Measurements from ENCODE around the gene NUP88. TPM values are rescaled to one million over a fixed set of nuclear protein-coding genes. Genes with fewer than 3 reads are reported as not detected.

Gene NUP88
- total RNA-seq, 1 donor from 2014 or later, result 94.0 TPM

GRCh38 chr17:5419959-5420653 lies 644 bp upstream of the NUP88 start, which contains the start of gene RPAIN:
TSS of gene RPAIN (plus strand) at chr17:5420182. CDS start at chr17:5420211, 29 bp downstream.
- peak in 1 of 2 donors; percentile 72 for DNase-seq (ENCODE audit: low read depth in 2 of 2)

- peak; percentile 80 to 94 for DNase-seq (ENCODE audit: low read depth in 2 of 2)
Observed at GRCh38 chr17:5418858-5419355, 555 bp downstream of the NUP88 start.

GRCh38 chr17:5416901-5417300 lies 2.6 kb downstream of the NUP88 start:
- no peak for DNase-seq (ENCODE audit: low read depth in 2 of 2)

- DNase-seq (ENCODE audit: low read depth in 2 of 2), result peak in 1 of 2 donors; percentile 81
Observed at GRCh38 chr17:5413682-5414081, 5.8 kb downstream of the NUP88 start.

- no peak for DNase-seq (ENCODE audit: low read depth in 2 of 2)
Observed at GRCh38 chr17:5410594-5411272, 8.7 kb downstream of the NUP88 start.

GRCh38 chr17:5408186-5408585 lies 11.3 kb downstream of the NUP88 start:
- no peak for DNase-seq (ENCODE audit: low read depth in 2 of 2)

- DNase-seq (ENCODE audit: low read depth in 2 of 2), result no peak
Observed at GRCh38 chr17:5405400-5405799, 14.1 kb downstream of the NUP88 start.

GRCh38 chr17:5399767-5400166 lies 19.7 kb downstream of the NUP88 start:
- no peak for DNase-seq (ENCODE audit: low read depth in 2 of 2)

GRCh38 chr17:5396612-5397011 lies 22.9 kb downstream of the NUP88 start:
- no peak for DNase-seq (ENCODE audit: low read depth in 2 of 2)

- DNase-seq (ENCODE audit: low read depth in 2 of 2), result no peak
Observed at GRCh38 chr17:5391678-5392077, 27.8 kb downstream of the NUP88 start.

- no peak for DNase-seq (ENCODE audit: low read depth in 2 of 2)
Observed at GRCh38 chr17:5381542-5381941, 37.9 kb downstream of the NUP88 start.

GRCh38 chr17:5380491-5381135 lies 38.8 kb downstream of the NUP88 start:
- DNase-seq (ENCODE audit: low read depth in 2 of 2), result no peak

GRCh38 chr17:5379351-5380107 lies 39.9 kb downstream of the NUP88 start:
- DNase-seq (ENCODE audit: low read depth in 2 of 2), result no peak

- DNase-seq (ENCODE audit: low read depth in 2 of 2), result no peak
Observed at GRCh38 chr17:5378566-5379207, 40.8 kb downstream of the NUP88 start.

- no peak for DNase-seq (ENCODE audit: low read depth in 2 of 2)
Observed at GRCh38 chr17:5373112-5373511, 46.4 kb downstream of the NUP88 start.

- DNase-seq (ENCODE audit: low read depth in 2 of 2), result no peak
Observed at GRCh38 chr17:5370411-5370810, 49.1 kb downstream of the NUP88 start.

GRCh38 chr17:5365831-5366230 lies 53.6 kb downstream of the NUP88 start:
- no peak for DNase-seq (ENCODE audit: low read depth in 2 of 2)

GRCh38 chr17:5364696-5365095 lies 54.8 kb downstream of the NUP88 start:
- no peak for DNase-seq (ENCODE audit: low read depth in 2 of 2)

GRCh38 chr17:5364156-5364555 lies 55.3 kb downstream of the NUP88 start:
- DNase-seq (ENCODE audit: low read depth in 2 of 2), result no peak

- no peak for DNase-seq (ENCODE audit: low read depth in 2 of 2)
Observed at GRCh38 chr17:5362162-5362811, 57.2 kb downstream of the NUP88 start.

- DNase-seq (ENCODE audit: low read depth in 2 of 2), result no peak
Observed at GRCh38 chr17:5361426-5361825, 58.0 kb downstream of the NUP88 start.
